Kidney epithelial cell (primary cell): ENCODE data around the gene TMEM30A. TPM values are rescaled to one million over a fixed set of nuclear protein-coding genes. Genes with fewer than 3 reads are reported as not detected.
A peak's percentile ranks its signal among the peaks of the same experiment; 100 is the strongest.

Experiments
- DNase-seq: peaks from one replicate; pipeline ENCODE4 v3.0.0-alpha.2; 2010; ENCODE audit warnings: low read depth
- H3K27me3 ChIP-seq: 2 replicates; pipeline ENCODE4 v1.6.0; 2011; ENCODE audit warnings: low read length; ENCODE audit not compliant: control insufficient read depth, insufficient read depth
- H3K36me3 ChIP-seq: 2 replicates; pipeline ENCODE4 v1.5.1; 2011; ENCODE audit warnings: low read length; ENCODE audit not compliant: control insufficient read depth, insufficient read depth
- H3K4me3 ChIP-seq: 2 replicates; pipeline ENCODE4 v1.5.1; 2011; ENCODE audit warnings: low read depth, mild to moderate bottlenecking, control low read depth, low read length
- CTCF ChIP-seq: IDR thresholded peaks from 2 replicates; pipeline ENCODE4 v1.5.1; 2011; ENCODE audit warnings: mild to moderate bottlenecking, moderate library complexity, low read length, control low read depth, inconsistent platforms; ENCODE audit not compliant: insufficient read depth, poor library complexity, severe bottlenecking
- total RNA-seq: library from RNA; depleted of rRNA; stranded (reverse); fragments of >200 nt; gene quantifications from 2 replicates; pipeline ENCODE4 v1.2.3, GENCODE V29; 2015

Gene TMEM30A
- total RNA-seq, 1 donor from 2014 or later = 88.9 TPM

GRCh38 chr6:75291331-75291730 is 6.7 kb upstream of the TMEM30A start:
- Histone ChIP-seq H3K36me3 (no peaks in the 10 kb centered on the region), H3K4me3 (no peak overlapping the region), H3K27me3 (no peaks in the 10 kb centered on the region)
- no peak for TF ChIP-seq CTCF
- DNase-seq = no peak

DNA sequence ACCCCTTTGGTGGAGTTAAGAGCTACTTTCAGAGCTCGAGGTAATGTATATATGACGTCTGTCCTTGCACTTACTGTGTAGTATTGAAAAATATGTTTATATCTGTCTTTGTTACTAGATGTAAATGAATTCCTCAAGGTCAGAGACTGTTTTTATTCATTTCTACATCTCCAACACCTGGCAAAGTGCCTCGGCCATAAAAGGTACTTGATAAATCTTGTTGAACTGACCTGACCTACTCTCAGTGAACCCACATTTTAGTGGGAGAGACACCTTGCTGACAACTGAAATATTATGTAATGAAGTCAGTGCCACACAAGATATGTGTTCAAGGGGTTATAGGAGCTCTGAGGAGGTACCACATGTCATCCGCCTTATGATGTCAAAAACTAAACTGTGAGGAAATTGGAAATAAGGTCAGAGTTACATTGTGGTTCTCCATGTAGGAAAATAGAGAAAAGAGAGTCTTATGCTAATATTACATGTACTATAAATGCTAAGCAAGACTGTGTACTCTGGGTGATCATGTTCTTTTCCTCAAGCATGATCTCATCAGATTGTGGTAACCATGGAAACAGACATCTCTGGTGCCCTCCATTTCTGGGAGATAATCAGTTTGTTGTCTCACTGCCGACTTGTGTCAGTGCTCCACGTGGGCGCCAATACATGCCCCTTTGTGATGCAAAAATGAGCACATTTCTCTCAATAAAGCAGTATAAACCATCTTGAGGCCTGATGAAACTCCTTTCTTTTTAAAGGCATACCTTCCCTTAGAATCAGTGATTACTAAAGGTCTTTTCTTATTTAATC is 5.7 kb upstream of the TMEM30A start:
- DNase-seq = no peak
- H3K27me3 ChIP-seq = no peaks in the 10 kb centered on the region
- TF ChIP-seq CTCF = no peak
- H3K4me3 ChIP-seq = no peak overlapping the region
- no peaks in the 10 kb centered on the region for H3K36me3 ChIP-seq

DNA sequence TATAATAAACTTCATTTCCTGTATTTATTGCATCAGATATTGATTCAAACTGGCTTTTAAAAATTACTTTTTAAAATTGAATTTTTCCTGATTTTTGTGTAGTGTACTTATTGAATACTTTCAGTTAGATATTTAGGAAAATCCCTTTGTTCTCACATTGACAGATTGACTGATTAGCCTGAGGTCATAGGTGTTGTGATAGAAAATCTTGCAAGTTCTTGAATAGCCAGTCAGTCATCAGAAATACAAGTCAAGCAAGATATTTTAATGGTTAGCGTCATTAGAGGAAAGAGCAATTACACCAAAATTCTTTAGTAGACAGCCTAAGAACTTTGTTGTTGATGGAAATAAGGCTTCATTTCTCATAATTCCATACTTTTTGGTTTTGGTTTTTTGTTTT is 3.4 kb upstream of the TMEM30A start:
- no peak for TF ChIP-seq CTCF
- H3K36me3 ChIP-seq = no peaks in the 10 kb centered on the region
- no peaks in the 10 kb centered on the region for H3K27me3 ChIP-seq
- DNase-seq = no peak
- H3K4me3 ChIP-seq = no peak overlapping the region

GRCh38 chr6:75287424-75287823 is 2.8 kb upstream of the TMEM30A start:
- no peak for DNase-seq
- TF ChIP-seq CTCF = no peak
- Histone ChIP-seq H3K36me3 (no peaks in the 10 kb centered on the region), H3K4me3 (no peak overlapping the region), H3K27me3 (no peaks in the 10 kb centered on the region)

GRCh38 chr6:75286955-75287354 is 2.4 kb upstream of the TMEM30A start:
- no peak for DNase-seq
- Histone ChIP-seq H3K36me3 (no peaks in the 10 kb centered on the region), H3K4me3 (no peak overlapping the region), H3K27me3 (no peaks in the 10 kb centered on the region)
- no peak for TF ChIP-seq CTCF

DNA sequence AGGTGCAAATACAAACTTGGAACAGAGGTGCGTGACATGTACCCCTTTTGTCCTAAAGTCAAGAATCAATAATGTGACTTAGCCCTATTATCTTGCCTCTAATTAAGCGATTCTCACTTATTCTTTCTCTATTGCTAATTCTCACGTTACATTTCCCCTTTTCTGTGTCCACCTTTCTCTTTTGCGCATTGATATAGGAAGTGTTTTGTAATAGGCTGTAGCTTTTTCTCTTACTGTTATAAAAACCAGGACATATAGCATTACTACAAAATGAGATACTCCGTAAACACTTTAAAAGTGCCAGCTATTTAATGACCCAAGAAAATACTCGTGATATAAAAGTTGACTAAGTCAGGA is 669 bp upstream of the TMEM30A start:
- no peak for TF ChIP-seq CTCF
- no peaks in the 10 kb centered on the region for H3K27me3 ChIP-seq
- DNase-seq = no peak
- H3K36me3 ChIP-seq = no peaks in the 10 kb centered on the region
- peak overlapping the region; percentile 95 for H3K4me3 ChIP-seq
